ENCODE data around the gene KLHDC2. TPM values are rescaled to one million over a fixed set of nuclear protein-coding genes. Genes with fewer than 3 reads are reported as not detected.
"Not testable (repeated sequence)": the region's sequence is repeated elsewhere in the genome, so short reads cannot be mapped to it uniquely, and the experiment has no call there.

KLHDC2 gene, protein sequence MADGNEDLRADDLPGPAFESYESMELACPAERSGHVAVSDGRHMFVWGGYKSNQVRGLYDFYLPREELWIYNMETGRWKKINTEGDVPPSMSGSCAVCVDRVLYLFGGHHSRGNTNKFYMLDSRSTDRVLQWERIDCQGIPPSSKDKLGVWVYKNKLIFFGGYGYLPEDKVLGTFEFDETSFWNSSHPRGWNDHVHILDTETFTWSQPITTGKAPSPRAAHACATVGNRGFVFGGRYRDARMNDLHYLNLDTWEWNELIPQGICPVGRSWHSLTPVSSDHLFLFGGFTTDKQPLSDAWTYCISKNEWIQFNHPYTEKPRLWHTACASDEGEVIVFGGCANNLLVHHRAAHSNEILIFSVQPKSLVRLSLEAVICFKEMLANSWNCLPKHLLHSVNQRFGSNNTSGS
- total RNA-seq, result 49.0 and 53.6 TPM in 2 replicates

GRCh38 chr14:49767571-49768300 lies at the start of gene KLHDC2:
TSS of gene KLHDC2 (plus strand) at chr14:49768153. CDS start at chr14:49768469, 316 bp downstream.
- peak; percentile 92 for DNase-seq

DNA sequence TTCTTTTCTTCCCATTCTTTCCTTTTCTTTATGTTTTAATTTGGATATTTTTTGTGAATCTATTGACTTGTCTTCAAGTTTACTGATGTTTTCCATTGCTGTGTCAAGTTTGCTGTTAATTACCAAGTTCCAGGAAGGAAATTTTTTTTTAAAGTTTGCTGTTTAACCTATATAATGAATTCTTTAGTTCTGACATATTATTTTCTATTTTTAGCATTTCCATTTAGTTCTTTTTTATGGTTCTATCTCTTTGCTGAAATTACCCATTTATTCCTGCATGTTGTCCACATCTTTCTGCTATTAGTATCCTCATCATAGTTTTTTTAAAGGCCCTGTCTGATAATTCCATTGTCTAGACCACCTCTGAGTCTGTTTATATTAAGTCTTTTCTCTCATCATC lies 47.2 kb upstream of the KLHDC2 start:
- no peak for DNase-seq

GRCh38 chr14:49721733-49722435 lies 46.1 kb upstream of the KLHDC2 start:
- DNase-seq, result not testable (repeated sequence)

GRCh38 chr14:49727171-49727570 lies 40.8 kb upstream of the KLHDC2 start:
- no peak for DNase-seq

- no peak for DNase-seq
These were observed 35.1 kb upstream of the KLHDC2 start for GRCh38 chr14:49732896-49733295.

DNA sequence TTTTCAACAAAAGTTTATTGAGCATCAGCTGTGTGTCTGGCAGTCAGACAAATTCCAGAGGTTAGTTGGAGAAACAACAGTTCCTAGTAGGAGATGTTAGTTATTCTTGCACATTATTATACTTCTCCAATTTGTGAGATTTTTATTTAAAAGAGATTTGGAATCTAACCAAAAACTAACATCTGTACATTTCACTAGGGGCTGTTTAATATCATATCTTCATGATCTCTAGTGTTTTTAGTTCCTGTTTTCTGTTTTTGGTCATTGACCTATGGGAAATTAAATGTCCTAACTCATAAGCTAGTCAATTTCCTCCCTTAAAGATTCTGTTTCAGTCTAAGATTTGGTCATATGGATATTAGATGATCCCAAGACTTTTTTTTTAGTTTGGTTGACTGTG lies 34.1 kb upstream of the KLHDC2 start:
- no peak for DNase-seq

- DNase-seq, result not testable (repeated sequence)
These were observed 32.3 kb upstream of the KLHDC2 start for GRCh38 chr14:49735669-49736068.

DNA sequence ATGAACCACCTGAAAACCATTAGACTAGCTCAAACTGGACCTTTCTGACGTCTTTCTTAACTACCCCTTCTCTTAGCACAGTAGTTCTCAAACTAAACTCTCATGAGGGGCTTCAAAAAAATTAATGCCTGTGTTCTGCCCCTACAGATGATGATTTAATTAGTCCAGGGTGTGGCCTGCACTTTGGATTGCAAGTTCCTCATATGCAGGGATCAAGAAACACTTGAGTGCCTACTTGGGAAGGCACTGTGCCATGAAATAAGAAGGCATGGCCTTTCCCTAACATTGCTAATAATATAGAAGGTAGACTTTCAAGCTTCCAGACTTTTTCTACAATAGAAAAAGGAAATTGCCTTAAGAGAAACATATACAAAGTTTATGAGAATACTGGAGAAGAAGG lies 22.8 kb upstream of the KLHDC2 start:
- no peak for DNase-seq

- DNase-seq, result not testable (repeated sequence)
These were observed 21.5 kb upstream of the KLHDC2 start for GRCh38 chr14:49746476-49746875.

DNA sequence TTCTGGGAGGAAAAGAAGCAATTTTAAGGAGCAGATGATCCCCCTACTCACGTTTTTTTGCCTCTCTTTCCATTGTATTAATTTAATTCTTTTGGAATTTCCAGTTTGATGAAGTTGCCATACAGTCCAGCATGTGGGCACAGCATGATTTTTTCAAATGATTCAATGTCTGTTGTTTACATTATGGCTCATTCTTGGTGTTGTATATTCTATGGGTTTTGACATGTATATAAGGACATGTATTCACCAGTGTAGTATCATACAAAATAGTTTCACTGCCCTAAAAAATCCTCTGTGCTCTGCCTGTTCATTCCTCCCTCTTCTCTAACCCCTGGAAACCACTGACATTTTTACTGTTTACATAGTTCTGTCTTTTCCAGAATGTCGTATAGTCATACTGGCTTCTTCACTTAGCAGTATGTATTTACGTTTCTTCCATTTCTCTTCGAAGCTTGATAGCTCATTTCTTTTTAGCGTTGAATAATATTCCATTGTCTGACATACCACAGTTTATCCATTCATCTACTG lies 13.3 kb upstream of the KLHDC2 start:
- DNase-seq, result no peak

DNA sequence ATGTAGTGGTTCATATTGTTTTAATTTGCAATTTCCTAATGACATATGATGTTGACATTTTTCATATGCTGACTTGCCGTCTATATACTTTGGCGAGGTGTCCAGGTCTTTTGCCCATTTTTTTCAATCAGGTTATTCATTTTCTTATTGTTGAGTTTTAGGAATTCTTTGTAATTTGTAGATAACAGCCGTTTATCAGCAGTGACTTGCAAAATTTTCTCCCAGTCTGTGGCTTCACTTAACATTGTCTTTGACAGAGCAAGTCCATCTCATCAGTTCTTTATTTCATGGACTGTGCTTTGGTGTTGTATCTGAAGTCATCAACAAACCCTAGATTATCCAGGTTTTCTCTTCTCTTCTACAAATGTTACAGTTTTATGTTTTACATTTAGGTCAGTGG lies 12.6 kb upstream of the KLHDC2 start:
- no peak for DNase-seq

DNA sequence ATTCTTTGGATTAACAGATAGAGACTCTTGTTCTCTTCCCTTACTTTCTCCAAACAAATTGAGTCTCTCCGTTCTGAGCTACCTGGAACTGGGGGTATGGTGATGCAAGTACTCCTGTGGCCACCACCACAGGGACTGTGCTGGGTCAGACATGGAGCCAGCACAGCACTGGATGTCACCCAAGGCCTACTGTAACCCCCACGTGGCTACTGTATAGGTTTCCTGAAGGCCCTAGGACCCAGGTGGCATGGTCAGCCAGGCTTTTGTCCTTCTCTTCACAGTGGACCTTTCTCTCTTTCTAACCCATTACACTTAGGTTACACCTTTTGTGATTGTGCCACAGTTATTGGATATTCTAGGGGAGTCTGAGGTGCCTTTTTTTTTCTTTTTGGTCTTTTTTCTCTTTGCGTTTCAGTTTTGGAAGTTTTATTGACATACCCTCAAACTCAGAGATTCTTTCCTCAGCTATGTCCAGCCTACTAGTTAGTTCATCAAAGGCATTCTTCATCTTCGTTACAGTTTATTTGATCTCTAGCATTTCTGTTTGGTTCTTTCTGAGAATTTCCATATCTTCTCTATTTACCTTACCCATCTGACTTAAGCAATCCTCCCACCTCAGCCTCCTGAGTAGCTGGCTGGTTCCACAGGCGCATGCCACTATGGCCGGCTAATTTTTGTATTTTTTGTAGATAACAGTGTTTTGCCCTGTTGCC lies 6.0 kb upstream of the KLHDC2 start:
- no peak for DNase-seq

DNA sequence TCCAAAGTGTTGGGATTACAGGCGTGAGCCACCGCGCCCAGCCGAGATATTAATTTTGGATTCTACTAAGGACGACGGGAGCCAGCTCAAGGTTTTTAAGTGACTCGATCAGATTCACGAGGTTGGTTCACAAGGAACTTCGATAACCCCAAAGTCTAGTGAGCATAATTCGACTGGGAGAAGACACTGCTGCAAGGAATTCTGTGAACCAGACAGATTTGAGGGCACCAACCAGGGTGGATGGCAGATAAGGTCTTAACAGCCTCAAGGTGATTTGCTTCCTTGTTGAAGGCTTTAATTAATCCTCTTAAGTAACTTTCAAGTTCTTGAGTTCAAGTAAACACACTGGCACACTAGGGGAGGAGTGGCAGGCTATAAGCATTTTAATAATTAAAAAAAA lies 1.1 kb upstream of the KLHDC2 start:
- peak; percentile 19 for DNase-seq

DNA sequence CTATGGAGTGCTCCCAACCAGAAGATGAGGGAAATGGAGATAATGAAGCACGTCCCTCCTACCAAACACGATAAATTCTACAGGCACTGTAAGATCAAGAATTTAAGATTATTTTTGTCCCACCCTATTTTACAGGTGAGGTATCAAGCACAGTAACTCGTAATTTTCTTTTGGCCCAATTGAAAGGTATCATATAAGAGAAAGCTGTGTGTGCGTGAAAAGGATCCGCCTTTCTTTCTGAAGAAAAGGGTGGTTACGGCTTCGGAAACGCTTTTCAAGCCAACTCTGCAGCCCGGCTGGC lies 733 bp upstream of the KLHDC2 start:
- DNase-seq, result no peak

- peak; percentile 73 for DNase-seq
These were observed 558 bp downstream of the KLHDC2 start for GRCh38 chr14:49768301-49769121.

- no peak for DNase-seq
These were observed 1.2 kb downstream of the KLHDC2 start for GRCh38 chr14:49769171-49769570.

GRCh38 chr14:49769581-49770211 lies 1.7 kb downstream of the KLHDC2 start:
- DNase-seq, result no peak

GRCh38 chr14:49770212-49770817 lies 2.4 kb downstream of the KLHDC2 start:
- DNase-seq, result no peak

GRCh38 chr14:49771691-49772090 lies 3.7 kb downstream of the KLHDC2 start:
- DNase-seq, result not testable (repeated sequence)

DNA sequence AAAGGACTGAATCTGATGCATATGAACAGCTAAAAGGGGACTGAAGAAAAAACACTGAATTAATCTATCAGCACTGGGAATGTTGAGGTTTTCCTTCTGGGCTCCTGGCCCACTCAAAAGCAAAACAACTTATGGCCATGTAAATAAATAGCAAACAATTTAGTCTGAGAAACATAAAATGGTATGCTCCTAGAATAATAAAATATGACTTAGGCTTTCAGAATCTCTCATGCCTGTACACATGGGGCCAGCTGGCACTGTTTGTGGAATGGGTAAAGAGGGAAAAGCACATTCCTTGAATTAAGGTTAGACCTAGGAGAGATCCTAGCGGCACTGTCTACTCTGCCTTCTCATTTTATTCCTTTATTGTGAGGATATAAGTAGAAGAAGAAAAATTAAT lies 6.2 kb downstream of the KLHDC2 start:
- DNase-seq, result no peak

DNA sequence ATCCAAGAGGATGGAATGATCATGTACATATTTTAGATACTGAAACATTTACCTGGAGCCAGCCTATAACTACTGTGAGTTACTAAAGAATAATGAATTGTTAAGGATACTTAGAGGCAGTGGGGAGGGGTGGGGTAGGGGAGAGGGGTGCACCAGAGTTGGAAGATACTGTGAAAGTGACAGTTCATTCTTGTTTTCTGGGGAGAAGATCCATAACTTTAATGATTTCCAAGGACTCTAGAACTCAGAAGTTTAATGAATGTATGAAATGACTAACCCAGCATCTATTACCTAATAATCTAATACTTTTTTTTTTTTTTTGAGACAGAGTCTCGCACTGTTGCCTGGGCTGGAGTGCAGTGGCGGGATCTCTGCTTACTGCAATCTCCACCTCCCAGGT lies 10.5 kb downstream of the KLHDC2 start:
- DNase-seq, result no peak

All from dermis blood vessel endothelial cell (primary cell).